Lung (tissue), 12 donors: ENCODE measurements around the gene FRY. TPM values are rescaled to one million over a fixed set of nuclear protein-coding genes. Genes with fewer than 3 reads are reported as not detected.

Experiments used
- ATAC-seq: fragments of 200-7000 bp; cut with Tn5 transposase; one replicate; pipeline ENCODE4 v1.9.1; 2020; ENCODE audit warnings: moderate number of reproducible peaks; ENCODE audit not compliant: insufficient read depth, low FRiP score
- DNase-seq, 3 donors: peaks; one replicate each; pipeline ENCODE4 v3.0.0-alpha.2; 2013 to 2017
- H3K27ac ChIP-seq, 2 donors: one replicate each; pipeline ENCODE4 v1.5.1; 2013; ENCODE audit warnings: mild to moderate bottlenecking in 2 of 2, moderate library complexity in 2 of 2, control low read depth in 1 of 2, inconsistent platforms in 1 of 2, low read depth in 1 of 2, low read length in 1 of 2
- H3K27me3 ChIP-seq, 3 donors: one replicate each; pipeline ENCODE4 v1.5.1; 2013; ENCODE audit warnings: low read length in 2 of 3; ENCODE audit not compliant: control insufficient read depth in 3 of 3, insufficient read depth in 3 of 3
- H3K36me3 ChIP-seq, 4 donors: one replicate each; pipeline ENCODE4 v1.5.1; 2013; ENCODE audit warnings: low read length in 4 of 4, mild to moderate bottlenecking in 1 of 4, moderate library complexity in 1 of 4; ENCODE audit not compliant: control insufficient read depth in 4 of 4, insufficient read depth in 4 of 4
- H3K4me1 ChIP-seq, 5 donors: one replicate each; pipeline ENCODE4 v1.5.1; 2013; ENCODE audit warnings: low read length in 5 of 5, mild to moderate bottlenecking in 2 of 5, moderate library complexity in 1 of 5; ENCODE audit not compliant: control insufficient read depth in 5 of 5, insufficient read depth in 5 of 5
- H3K4me3 ChIP-seq: one replicate; pipeline ENCODE4 v1.5.1; 2013; ENCODE audit warnings: mild to moderate bottlenecking, control low read depth, moderate library complexity
- H3K9ac ChIP-seq, 2 donors: one replicate each; pipeline ENCODE4 v1.5.1; 2013; ENCODE audit warnings: low read length in 2 of 2, control low read depth in 1 of 2; ENCODE audit not compliant: insufficient read depth in 1 of 2
- H3K9me3 ChIP-seq, 4 donors: one replicate each; pipeline ENCODE4 v1.5.1; 2013; ENCODE audit warnings: low read length in 3 of 4, mild to moderate bottlenecking in 1 of 4, moderate library complexity in 1 of 4; ENCODE audit not compliant: control insufficient read depth in 4 of 4, insufficient read depth in 3 of 4
- WGBS, 2 donors: extraction: QIAGEN DNeasy Blood & Tissue Kit; methylation state at CpG; one replicate each; pipeline ENCODE4 v1.1.7; 2013; 5-methylcytosine and 5-hydroxymethylcytosine counted together
- polyA plus RNA-seq, 2 donors: library from polyadenylated mRNA; stranded (reverse); fragments of 200-250 nt; gene quantifications; one replicate each; pipeline ENCODE4 v1.2.1, GENCODE V29; 2013
- total RNA-seq, 2 donors: library from RNA; depleted of rRNA in 1 of 2; stranded (reverse); fragments of >200 nt in 1 of 2; gene quantifications; one replicate each; pipeline ENCODE4 v1.2.1, GENCODE V29; 2014 to 2021
- TF ChIP-seq, protein P1 (sequence below): IDR thresholded peaks from 2 replicates; pipeline ENCODE4 v1.5.1; 2012; ENCODE audit warnings: mild to moderate bottlenecking; ENCODE audit errors: control extremely low read depth, extremely low read depth
- donor health status: control.
- donor health status: control.
- donor health status: Bipolar disorder and iron deficiency.
- donor health status: healthy.
- donor health status: DM: yes; HTN: yes; CAD: no.

The FRY gene
- total and polyA plus RNA-seq, 4 donors, result 7.4 to 79.6 (median 43.9) TPM

GRCh38 chr13:32126278-32126677 is 94.7 kb downstream of the FRY start:
- no peak overlapping the region for H3K9ac ChIP-seq
- no peaks in the 10 kb centered on the region for H3K9me3 ChIP-seq
- no peak overlapping the region for H3K4me3 ChIP-seq
- peak overlapping the region in 1 of 2 donors; percentile 77 for H3K27ac ChIP-seq
- peaks cover 0 to 9% (median 0%) of the 10 kb centered on the region in 5 donors for H3K4me1 ChIP-seq
- DNase-seq, result no peak
- TF ChIP-seq, protein P1, sequence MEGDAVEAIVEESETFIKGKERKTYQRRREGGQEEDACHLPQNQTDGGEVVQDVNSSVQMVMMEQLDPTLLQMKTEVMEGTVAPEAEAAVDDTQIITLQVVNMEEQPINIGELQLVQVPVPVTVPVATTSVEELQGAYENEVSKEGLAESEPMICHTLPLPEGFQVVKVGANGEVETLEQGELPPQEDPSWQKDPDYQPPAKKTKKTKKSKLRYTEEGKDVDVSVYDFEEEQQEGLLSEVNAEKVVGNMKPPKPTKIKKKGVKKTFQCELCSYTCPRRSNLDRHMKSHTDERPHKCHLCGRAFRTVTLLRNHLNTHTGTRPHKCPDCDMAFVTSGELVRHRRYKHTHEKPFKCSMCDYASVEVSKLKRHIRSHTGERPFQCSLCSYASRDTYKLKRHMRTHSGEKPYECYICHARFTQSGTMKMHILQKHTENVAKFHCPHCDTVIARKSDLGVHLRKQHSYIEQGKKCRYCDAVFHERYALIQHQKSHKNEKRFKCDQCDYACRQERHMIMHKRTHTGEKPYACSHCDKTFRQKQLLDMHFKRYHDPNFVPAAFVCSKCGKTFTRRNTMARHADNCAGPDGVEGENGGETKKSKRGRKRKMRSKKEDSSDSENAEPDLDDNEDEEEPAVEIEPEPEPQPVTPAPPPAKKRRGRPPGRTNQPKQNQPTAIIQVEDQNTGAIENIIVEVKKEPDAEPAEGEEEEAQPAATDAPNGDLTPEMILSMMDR, result no peak
- WGBS, 2 donors, result 85 to 89% methylated on average over 3 of the region's 3 CpGs
- H3K36me3 ChIP-seq, result peaks cover 0 to 3% (median 0%) of the 10 kb centered on the region in 4 donors
- no peaks in the 10 kb centered on the region for H3K27me3 ChIP-seq
- ATAC-seq, result no peak

- Histone ChIP-seq H3K9ac (no peak overlapping the region), H3K4me3 (no peak overlapping the region), H3K9me3 (no peaks in the 10 kb centered on the region), H3K27me3 (no peaks in the 10 kb centered on the region), H3K27ac (no peak overlapping the region), H3K4me1 (peaks cover 0 to 9% (median 0%) of the 10 kb centered on the region in 5 donors), H3K36me3 (peaks cover 0 to 3% (median 0%) of the 10 kb centered on the region in 4 donors)
- TF ChIP-seq, protein P1, result no peak
- DNase-seq, result no peak
- ATAC-seq, result no peak
Measured at GRCh38 chr13:32126756-32127155, 95.2 kb downstream of the FRY start.

DNA sequence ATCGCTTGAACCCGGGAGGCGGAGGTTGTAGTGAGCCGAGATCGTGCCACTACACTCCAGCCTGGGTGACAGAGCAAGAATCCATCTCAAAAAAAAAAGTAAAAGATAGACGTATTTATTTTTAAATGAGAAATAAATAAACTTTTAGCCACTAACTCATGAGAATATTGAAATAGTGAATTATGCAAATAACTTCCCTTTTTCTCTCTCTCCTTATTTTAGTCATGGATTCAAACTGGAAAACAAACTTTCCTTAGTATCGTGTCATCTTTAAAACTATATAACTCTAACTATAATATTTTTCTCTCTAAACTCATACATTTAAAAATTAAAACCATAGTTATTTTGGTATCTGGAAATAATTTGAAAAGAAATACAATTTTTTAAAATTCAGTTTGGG is 96.1 kb downstream of the FRY start:
- TF ChIP-seq, protein P1, result no peak
- WGBS, 2 donors, result 91 to 93% methylated on average over 7 of the region's 7 CpGs
- Histone ChIP-seq H3K9me3 (no peaks in the 10 kb centered on the region), H3K4me1 (peaks cover 0 to 9% (median 0%) of the 10 kb centered on the region in 5 donors), H3K4me3 (no peak overlapping the region), H3K27ac (no peak overlapping the region), H3K27me3 (no peaks in the 10 kb centered on the region), H3K36me3 (peaks cover 0 to 3% (median 0%) of the 10 kb centered on the region in 4 donors), H3K9ac (no peak overlapping the region)
- no peak for ATAC-seq
- DNase-seq, result no peak
